Smooth muscle cell (in vitro differentiated cells): ENCODE data around the gene MACROD2. TPM values are rescaled to one million over a fixed set of nuclear protein-coding genes. Genes with fewer than 3 reads are reported as not detected.

Experiments used
- DNase-seq: peaks from one replicate; lab custom pipeline; 2025; ENCODE audit not compliant: unreplicated experiment; lab: John Stamatoyannopoulos, UW
- H2AFZ ChIP-seq: fragments of 200-600 bp; sonication (generic); 2 replicates; pipeline ENCODE4 v1.6.0; 2016; ENCODE audit warnings: antibody characterized with exemption, low read depth, mild to moderate bottlenecking
- H3F3A ChIP-seq: fragments of 200-600 bp; sonication (generic); 2 replicates; pipeline ENCODE4 v1.6.0; 2017; ENCODE audit warnings: antibody characterized with exemption, low read depth
- H3K27ac ChIP-seq: fragments of 200-600 bp; sonication (generic); 2 replicates; pipeline ENCODE4 v1.5.1; 2016; ENCODE audit warnings: low read depth, mild to moderate bottlenecking
- H3K27me3 ChIP-seq: fragments of 200-600 bp; sonication (generic); 2 replicates; pipeline ENCODE4 v1.6.1; 2016; ENCODE audit warnings: low read depth, mild to moderate bottlenecking
- H3K36me3 ChIP-seq: fragments of 200-600 bp; sonication (generic); 2 replicates; pipeline ENCODE4 v1.5.1; 2016; ENCODE audit warnings: low read depth
- H3K4me1 ChIP-seq: fragments of 200-600 bp; sonication (generic); 2 replicates; pipeline ENCODE4 v1.5.1; 2016; ENCODE audit warnings: low read depth
- H3K4me2 ChIP-seq: fragments of 200-600 bp; sonication (generic); 2 replicates; pipeline ENCODE4 v1.6.0; 2016; ENCODE audit warnings: mild to moderate bottlenecking
- H3K4me3 ChIP-seq: fragments of 200-600 bp; sonication (generic); 2 replicates; pipeline ENCODE4 v1.5.1; 2016; ENCODE audit warnings: mild to moderate bottlenecking
- H3K79me2 ChIP-seq: fragments of 200-600 bp; sonication (generic); 2 replicates; pipeline ENCODE4 v1.6.0; 2016; ENCODE audit warnings: low read depth, mild to moderate bottlenecking
- H3K9ac ChIP-seq: fragments of 200-600 bp; sonication (generic); 2 replicates; pipeline ENCODE4 v1.6.0; 2016; ENCODE audit warnings: low read depth
- H3K9me3 ChIP-seq: fragments of 200-600 bp; sonication (generic); replicated peaks from 2 replicates; pipeline ENCODE4 v1.5.1; 2016; ENCODE audit warnings: low read depth
- H4K20me1 ChIP-seq: fragments of 200-600 bp; sonication (generic); 2 replicates; pipeline ENCODE4 v1.6.0; 2016; ENCODE audit warnings: low read depth
- WGBS: methylation state at CpG from one replicate; pipeline ENCODE4 v1.1.7; 2016; ENCODE audit warnings: low lambda C conversion rate; 5-methylcytosine and 5-hydroxymethylcytosine counted together
- polyA plus RNA-seq: library from polyadenylated mRNA; unstranded; fragments of >200 nt; fragmentation: Nextera tagmentation; extraction: Ambion mirVana; gene quantifications from 2 replicates; pipeline ENCODE4 v1.2.1, GENCODE V29; 2016
- total RNA-seq: library from RNA; depleted of rRNA; stranded (reverse); fragments of >200 nt; gene quantifications from 2 replicates; pipeline ENCODE4 v1.2.3, GENCODE V29; 2014
- TF ChIP-seq, protein P1 (sequence below): fragments of 200-600 bp; sonication (generic); IDR thresholded peaks from 2 replicates; pipeline ENCODE4 v1.5.1; 2017; ENCODE audit warnings: borderline replicate concordance, mild to moderate bottlenecking, antibody characterized with exemption; ENCODE audit not compliant: insufficient read depth, poor library complexity, severe bottlenecking

The MACROD2 gene
- total and polyA plus RNA-seq, 2 experiments from 2014 or later = 0.04 to 0.32 TPM

DNA sequence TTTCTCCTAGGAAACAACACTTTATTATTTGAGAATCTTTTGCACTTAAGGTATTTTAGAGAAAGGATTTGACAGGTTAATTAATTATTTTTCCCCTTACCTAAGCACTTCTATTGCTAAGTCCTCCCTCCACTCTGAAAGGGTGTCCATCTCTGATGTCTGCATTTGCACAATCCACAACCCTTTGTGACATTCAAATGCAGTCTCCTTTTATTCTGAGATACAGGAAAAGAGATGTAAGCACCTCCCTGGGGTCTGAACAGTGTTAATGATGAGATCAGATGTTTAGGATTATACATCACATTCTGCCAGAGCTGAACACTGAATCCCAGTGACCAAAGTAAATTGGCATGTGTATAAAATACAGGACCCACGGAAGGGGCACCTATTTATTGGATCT lies 1206.3 kb downstream of the MACROD2 start:
- WGBS = 91% methylated on average over 1 of the region's 1 CpG
- Histone ChIP-seq H3K79me2 (no peaks in the 10 kb centered on the region), H3K9ac (no peak overlapping the region), H3F3A (peaks cover 8% of the 10 kb centered on the region), H3K27me3 (no peaks in the 10 kb centered on the region), H3K36me3 (no peaks in the 10 kb centered on the region), H2AFZ (no peak overlapping the region), H3K9me3 (no peaks in the 10 kb centered on the region), H4K20me1 (no peaks in the 10 kb centered on the region), H3K4me2 (no peak overlapping the region), H3K4me3 (no peak overlapping the region), H3K4me1 (no peaks in the 10 kb centered on the region), H3K27ac (no peak overlapping the region)
- DNase-seq = no peak
- TF ChIP-seq, protein P1, sequence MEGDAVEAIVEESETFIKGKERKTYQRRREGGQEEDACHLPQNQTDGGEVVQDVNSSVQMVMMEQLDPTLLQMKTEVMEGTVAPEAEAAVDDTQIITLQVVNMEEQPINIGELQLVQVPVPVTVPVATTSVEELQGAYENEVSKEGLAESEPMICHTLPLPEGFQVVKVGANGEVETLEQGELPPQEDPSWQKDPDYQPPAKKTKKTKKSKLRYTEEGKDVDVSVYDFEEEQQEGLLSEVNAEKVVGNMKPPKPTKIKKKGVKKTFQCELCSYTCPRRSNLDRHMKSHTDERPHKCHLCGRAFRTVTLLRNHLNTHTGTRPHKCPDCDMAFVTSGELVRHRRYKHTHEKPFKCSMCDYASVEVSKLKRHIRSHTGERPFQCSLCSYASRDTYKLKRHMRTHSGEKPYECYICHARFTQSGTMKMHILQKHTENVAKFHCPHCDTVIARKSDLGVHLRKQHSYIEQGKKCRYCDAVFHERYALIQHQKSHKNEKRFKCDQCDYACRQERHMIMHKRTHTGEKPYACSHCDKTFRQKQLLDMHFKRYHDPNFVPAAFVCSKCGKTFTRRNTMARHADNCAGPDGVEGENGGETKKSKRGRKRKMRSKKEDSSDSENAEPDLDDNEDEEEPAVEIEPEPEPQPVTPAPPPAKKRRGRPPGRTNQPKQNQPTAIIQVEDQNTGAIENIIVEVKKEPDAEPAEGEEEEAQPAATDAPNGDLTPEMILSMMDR = no peak

GRCh38 chr20:15204234-15204633 lies 1208.9 kb downstream of the MACROD2 start:
- no peaks in the 10 kb centered on the region for H3K4me1 ChIP-seq
- no peaks in the 10 kb centered on the region for H4K20me1 ChIP-seq
- TF ChIP-seq, protein P1 = no peak
- H3K4me3 ChIP-seq = no peak overlapping the region
- H2AFZ ChIP-seq = no peak overlapping the region
- peaks cover 8% of the 10 kb centered on the region for H3F3A ChIP-seq
- H3K4me2 ChIP-seq = no peak overlapping the region
- DNase-seq = no peak
- H3K36me3 ChIP-seq = no peaks in the 10 kb centered on the region
- H3K27ac ChIP-seq = no peak overlapping the region
- no peaks in the 10 kb centered on the region for H3K79me2 ChIP-seq
- no peak overlapping the region for H3K9ac ChIP-seq
- H3K27me3 ChIP-seq = no peaks in the 10 kb centered on the region
- WGBS = 93% methylated on average over 5 of the region's 5 CpGs
- no peaks in the 10 kb centered on the region for H3K9me3 ChIP-seq

- Histone ChIP-seq H3K4me2 (no peak overlapping the region), H3F3A (peaks cover 8% of the 10 kb centered on the region), H3K27me3 (no peaks in the 10 kb centered on the region), H2AFZ (no peak overlapping the region), H3K9ac (no peak overlapping the region), H3K36me3 (no peaks in the 10 kb centered on the region), H3K4me1 (no peaks in the 10 kb centered on the region), H4K20me1 (no peaks in the 10 kb centered on the region), H3K4me3 (no peak overlapping the region), H3K79me2 (no peaks in the 10 kb centered on the region), H3K9me3 (no peaks in the 10 kb centered on the region), H3K27ac (no peak overlapping the region)
- WGBS = 36% methylated on average over 2 of the region's 2 CpGs
- TF ChIP-seq, protein P1 = no peak
- no peak for DNase-seq
Measured at GRCh38 chr20:15205028-15205427, 1209.7 kb downstream of the MACROD2 start.

DNA sequence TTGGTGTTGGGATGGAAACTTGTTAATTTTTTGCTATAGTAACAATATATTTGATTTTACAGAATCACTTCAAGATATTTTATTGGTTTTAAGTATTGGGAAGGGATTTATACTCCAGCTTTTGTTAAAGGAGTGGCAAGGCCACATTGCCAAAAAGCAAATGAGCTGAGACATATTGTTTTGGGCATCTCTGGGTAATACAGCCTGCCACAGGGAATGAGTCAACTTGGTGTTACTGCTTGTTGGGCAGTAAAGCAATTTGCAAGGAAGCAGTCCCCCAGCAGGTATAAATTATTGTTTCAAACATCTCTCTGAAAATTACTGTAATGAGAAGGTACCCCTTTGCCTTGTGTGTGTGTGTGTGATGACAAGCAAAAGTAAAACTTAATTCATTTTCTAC lies 1210.4 kb downstream of the MACROD2 start:
- no peak overlapping the region for H3K9ac ChIP-seq
- no peaks in the 10 kb centered on the region for H3K36me3 ChIP-seq
- no peak overlapping the region for H2AFZ ChIP-seq
- H3K4me3 ChIP-seq = no peak overlapping the region
- H3K4me1 ChIP-seq = no peaks in the 10 kb centered on the region
- H3K27me3 ChIP-seq = no peaks in the 10 kb centered on the region
- no peaks in the 10 kb centered on the region for H4K20me1 ChIP-seq
- H3K27ac ChIP-seq = no peak overlapping the region
- H3F3A ChIP-seq = peaks cover 8% of the 10 kb centered on the region
- no peak for DNase-seq
- TF ChIP-seq, protein P1 = no peak
- H3K79me2 ChIP-seq = no peaks in the 10 kb centered on the region
- H3K4me2 ChIP-seq = no peak overlapping the region
- no peaks in the 10 kb centered on the region for H3K9me3 ChIP-seq
